IMR-90 (cell line): ENCODE results near the gene HOXD13. TPM values are rescaled to one million over a fixed set of nuclear protein-coding genes. Genes with fewer than 3 reads are reported as not detected.

Experiments used
- ATAC-seq: fragments of 200-7000 bp; cut with Tn5 transposase; 2 replicates; pipeline ENCODE4 v1.9.1; 2020; ENCODE audit warnings: low read depth, mild to moderate bottlenecking, moderate library complexity
- BruUV-seq: library from RNA; stranded (reverse); fragments of 400-500 nt; replicated peaks from 2 replicates; lab custom pipeline; 2021; lab: Mats Ljungman, UMichigan
- CTCF ChIA-PET: fragments of 300-600 bp; formaldehyde crosslinking; extraction: SDS; loops from one replicate; lab custom pipeline; 2021; ENCODE audit warnings: antibody characterized with exemption; lab: Yijun Ruan, JAX
- POLR2A ChIA-PET: fragments of 300-600 bp; sonication (Branson Sonifier 250); formaldehyde crosslinking; loops from one replicate; lab custom pipeline; 2022; ENCODE audit warnings: antibody characterized with exemption; ENCODE audit not compliant: unreplicated experiment; lab: Charles Lee
- DNase-seq: peaks from one replicate; pipeline ENCODE4 v3.0.0; 2013
- H2AFZ ChIP-seq: replicated peaks from 2 replicates; pipeline ENCODE3; 2013; ENCODE audit warnings: low read length, mild to moderate bottlenecking; ENCODE audit not compliant: poor library complexity
- H2AK5ac ChIP-seq: 2 replicates; pipeline ENCODE4 v1.6.1; 2013; ENCODE audit warnings: low read depth, low read length, inconsistent platforms
- H2AK9ac ChIP-seq: replicated peaks from 2 replicates; pipeline ENCODE3; 2013; ENCODE audit warnings: mild to moderate bottlenecking, low read depth, low read length, moderate library complexity; ENCODE audit not compliant: poor library complexity
- H2BK120ac ChIP-seq: 2 replicates; pipeline ENCODE4 v1.6.1; 2013; ENCODE audit warnings: low read depth, low read length, inconsistent platforms
- H2BK15ac ChIP-seq: 3 replicates; pipeline ENCODE4 v1.6.1; 2013; ENCODE audit warnings: low read depth, low read length, inconsistent platforms
- H2BK20ac ChIP-seq: 2 replicates; pipeline ENCODE4 v1.6.1; 2013; ENCODE audit warnings: low read depth, mild to moderate bottlenecking, inconsistent platforms, low read length, moderate library complexity
- H2BK5ac ChIP-seq: 2 replicates; pipeline ENCODE4 v1.6.1; 2013; ENCODE audit warnings: mild to moderate bottlenecking, low read depth, low read length, inconsistent platforms; ENCODE audit not compliant: poor library complexity, severe bottlenecking
- H3K14ac ChIP-seq: replicated peaks from 2 replicates; pipeline ENCODE4 v1.6.1; 2013; ENCODE audit warnings: low read depth, low read length, inconsistent platforms
- H3K18ac ChIP-seq: 2 replicates; pipeline ENCODE4 v1.6.1; 2013; ENCODE audit warnings: low read depth, low read length, control low read depth
- H3K23ac ChIP-seq: 2 replicates; pipeline ENCODE4 v1.6.1; 2013; ENCODE audit warnings: low read depth, low read length, inconsistent platforms
- H3K27ac ChIP-seq: 2 replicates; pipeline ENCODE4 v1.5.1; 2013; ENCODE audit warnings: mild to moderate bottlenecking, control low read depth, low read length; ENCODE audit not compliant: insufficient read depth
- H3K27me3 ChIP-seq: 2 replicates; pipeline ENCODE4 v1.6.1; 2013; ENCODE audit warnings: low read length; ENCODE audit not compliant: control insufficient read depth, insufficient read depth
- H3K36me3 ChIP-seq: 2 replicates; pipeline ENCODE4 v1.6.1; 2013; ENCODE audit warnings: low read length, mixed read lengths; ENCODE audit not compliant: control insufficient read depth, insufficient read depth
- H3K4ac ChIP-seq: 2 replicates; pipeline ENCODE4 v1.6.1; 2013; ENCODE audit warnings: low read depth, low read length, inconsistent platforms
- H3K4me1 ChIP-seq: 2 replicates; pipeline ENCODE4 v1.6.1; 2013; ENCODE audit warnings: low read length, mixed read lengths; ENCODE audit not compliant: control insufficient read depth, insufficient read depth
- H3K4me2 ChIP-seq: 2 replicates; pipeline ENCODE4 v1.6.1; 2013; ENCODE audit warnings: low read depth, mild to moderate bottlenecking, control low read depth, low read length, moderate library complexity
- H3K4me3 ChIP-seq: 2 replicates; pipeline ENCODE4 v1.5.1; 2013; ENCODE audit warnings: low read depth, mild to moderate bottlenecking, control low read depth, low read length, moderate library complexity; ENCODE audit not compliant: insufficient read depth
- H3K56ac ChIP-seq: 2 replicates; pipeline ENCODE4 v1.6.1; 2013; ENCODE audit warnings: low read length, inconsistent platforms; ENCODE audit not compliant: insufficient read depth; ENCODE audit errors: extremely low read depth
- H3K79me1 ChIP-seq, 2 experiments: 2 replicates each; pipeline ENCODE4 v1.6.1; 2013; ENCODE audit warnings: low read length in 2 of 2, inconsistent platforms in 1 of 2, low read depth in 1 of 2
- H3K9ac ChIP-seq: 2 replicates; pipeline ENCODE4 v1.6.1; 2013; ENCODE audit warnings: low read depth, low read length, control low read depth
- H3K9me1 ChIP-seq: 2 replicates; pipeline ENCODE4 v1.6.1; 2013; ENCODE audit warnings: low read length, inconsistent platforms; ENCODE audit not compliant: insufficient read depth
- H3K9me3 ChIP-seq: 2 replicates; pipeline ENCODE4 v1.6.1; 2013; ENCODE audit warnings: low read length; ENCODE audit not compliant: control insufficient read depth, insufficient read depth
- H4K20me1 ChIP-seq: 2 replicates; pipeline ENCODE4 v1.6.1; 2013; ENCODE audit warnings: low read length, inconsistent platforms; ENCODE audit not compliant: insufficient read depth
- H4K5ac ChIP-seq: 2 replicates; pipeline ENCODE4 v1.6.1; 2013; ENCODE audit warnings: mild to moderate bottlenecking, low read depth, low read length, control low read depth
- H4K8ac ChIP-seq, 2 experiments: 2 replicates each; pipeline ENCODE4 v1.6.1; 2013; ENCODE audit warnings: low read depth in 2 of 2, low read length in 2 of 2, control low read depth in 1 of 2, inconsistent platforms in 1 of 2
- H4K91ac ChIP-seq: 2 replicates; pipeline ENCODE4 v1.6.1; 2013; ENCODE audit warnings: low read depth, low read length, inconsistent platforms; ENCODE audit not compliant: insufficient read depth
- RAD21 ChIP-seq: IDR thresholded peaks from 2 replicates; pipeline ENCODE4 v1.6.1; 2012; ENCODE audit warnings: low read length, improper control_type of control experiment
- dilution Hi-C: fragments of 300-500 bp; cut with HindIII; formaldehyde crosslinking; loops from one replicate; pipeline ENCODE4 v1.14.3; 2018; ENCODE audit warnings: low sequenced_read_pairs; ENCODE audit not compliant: unreplicated experiment
- in situ Hi-C: fragments of 300-500 bp; cut with MboI; formaldehyde crosslinking; loops from 3 replicates; pipeline ENCODE4 v1.14.3; 2019; ENCODE audit warnings: low sequenced_read_pairs, inconsistent platforms, mixed read lengths
- intact Hi-C: fragments of 100-400 bp; cut with micrococcal nuclease; formaldehyde crosslinking; loops from 2 replicates; pipeline ENCODE4 v1.10.0; 2022
- polyA plus RNA-seq, 3 experiments: library from polyadenylated mRNA; depleted of rRNA; stranded (reverse); fragments of >200 nt; gene quantifications; 2 replicates each; pipeline ENCODE4 v1.2.3, GENCODE V29; 2012; ENCODE audit warnings: low replicate concordance in 1 of 3
- total RNA-seq: library from RNA; depleted of rRNA; stranded (reverse); fragments of >200 nt; gene quantifications from 2 replicates; pipeline ENCODE4 v1.2.3, GENCODE V29; 2012

The HOXD13 gene
- total and polyA plus RNA-seq, 2 of the 4 experiments (the other 2 are of a cell fraction): not detected

- no peak overlapping the region for H3K4me3 ChIP-seq
- dilution Hi-C loops: no loop called here
- no peaks in the 10 kb centered on the region for H3K9me1 ChIP-seq
Measured at GRCh38 chr2:176133389-176133788, 40.9 kb downstream of the HOXD13 start.

More at GRCh38 chr2:176133389-176133788, 40.9 kb downstream of the HOXD13 start:
- intact Hi-C loops (no loop called here), in situ Hi-C loops (no loop called here)
- H4K5ac ChIP-seq: no peak overlapping the region
- no peak overlapping the region for H2AFZ ChIP-seq
- no peak for TF ChIP-seq RAD21
- ChIA-PET POLR2A (no interaction called here), CTCF (interaction anchor here (1.2 to 3.1 kb wide), 3 partner anchors 321 to 504 kb away, joined by 4 to 23 read pairs (median 9); no protein-coding TSS in a partner anchor)
- no peaks in the 10 kb centered on the region for H3K4me1 ChIP-seq
- H3K27ac ChIP-seq: no peak overlapping the region
- no peak overlapping the region for H4K8ac ChIP-seq
- peaks cover 1% of the 10 kb centered on the region for H3K9me3 ChIP-seq
- no peak overlapping the region for H2BK15ac ChIP-seq
- ATAC-seq (no peak), DNase-seq (no peak)
- no peak overlapping the region for H3K9ac ChIP-seq
- no peak overlapping the region for H2AK9ac ChIP-seq
- no peak overlapping the region for H3K14ac ChIP-seq
- BruUV-seq: no TSS peak
- H3K18ac ChIP-seq: no peak overlapping the region
- H3K79me1 ChIP-seq: no peaks in the 10 kb centered on the region
- H3K4me2 ChIP-seq: no peak overlapping the region
- H2BK5ac ChIP-seq: no peak overlapping the region
- H4K91ac ChIP-seq: no peak overlapping the region
- no peak overlapping the region for H3K23ac ChIP-seq
- no peaks in the 10 kb centered on the region for H4K20me1 ChIP-seq
- H3K36me3 ChIP-seq: no peaks in the 10 kb centered on the region
- no peak overlapping the region for H2AK5ac ChIP-seq
- H2BK20ac ChIP-seq: no peak overlapping the region
- H3K4ac ChIP-seq: no peak overlapping the region
- H3K56ac ChIP-seq: no peak overlapping the region
- no peak overlapping the region for H2BK120ac ChIP-seq
- peaks cover 93% of the 10 kb centered on the region for H3K27me3 ChIP-seq
